Activated naive CD4-positive, alpha-beta T cell treated with anti-CD3 and anti-CD28 coated beads for 36 hours (primary cell): ENCODE measurements around the gene MICAL3. TPM values are rescaled to one million over a fixed set of nuclear protein-coding genes. Genes with fewer than 3 reads are reported as not detected.
"Not testable (repeated sequence)": the region's sequence is repeated elsewhere in the genome, so short reads cannot be mapped to it uniquely, and the experiment has no call there.

ENCODE experiments used
- CTCF ChIA-PET: fragments of 350-600 bp; sonication (Branson Sonifier 250); formaldehyde crosslinking; loops from one replicate; lab custom pipeline; 2021; ENCODE audit warnings: antibody characterized with exemption; lab: Charles Lee
- DNase-seq: peaks from one replicate; pipeline ENCODE4 v3.0.0-alpha.2; 2020
- H3K27ac Mint-ChIP-seq: one replicate; pipeline ENCODE4 v1.8.0; 2021; ENCODE audit warnings: mild to moderate bottlenecking, mixed read lengths
- H3K27me3 Mint-ChIP-seq: one replicate; pipeline ENCODE4 v1.8.0; 2021; ENCODE audit warnings: low read depth, mixed read lengths
- H3K36me3 Mint-ChIP-seq: one replicate; pipeline ENCODE4 v1.8.0; 2021; ENCODE audit warnings: low read depth, mixed read lengths
- H3K4me1 Mint-ChIP-seq: one replicate; pipeline ENCODE4 v1.8.0; 2021; ENCODE audit warnings: low read depth, mixed read lengths
- H3K4me3 Mint-ChIP-seq: one replicate; pipeline ENCODE4 v1.8.0; 2021; ENCODE audit warnings: mild to moderate bottlenecking, moderate library complexity, mixed read lengths
- H3K9me3 Mint-ChIP-seq: one replicate; pipeline ENCODE4 v1.8.0; 2021; ENCODE audit warnings: mixed read lengths
- intact Hi-C: fragments of 100-400 bp; cut with micrococcal nuclease; formaldehyde crosslinking; loops from one replicate; pipeline ENCODE4 v1.15.1; 2023
- total RNA-seq, 2 experiments: library from RNA; stranded (reverse); gene quantifications; one replicate each; pipeline ENCODE4 v1.2.3, GENCODE V29; 2021

The MICAL3 gene
- total RNA-seq, 2 experiments from 2014 or later: 21.0 to 25.8 TPM

- intact Hi-C loops: no loop called here
- CTCF ChIA-PET: interaction anchor here (0.6 kb wide), 1 partner anchor 49 kb away, joined by 5 read pairs; no protein-coding TSS in a partner anchor
- H3K27ac Mint-ChIP-seq: no peak overlapping the region
- H3K27me3 Mint-ChIP-seq: no peaks in the 10 kb centered on the region
- H3K4me3 Mint-ChIP-seq: no peak overlapping the region
- DNase-seq: no peak
- no peaks in the 10 kb centered on the region for H3K4me1 Mint-ChIP-seq
- no peaks in the 10 kb centered on the region for H3K9me3 Mint-ChIP-seq
- no peaks in the 10 kb centered on the region for H3K36me3 Mint-ChIP-seq
Observed at GRCh38 chr22:17942721-17943120, 81.6 kb downstream of the MICAL3 start.

- H3K9me3 Mint-ChIP-seq: no peaks in the 10 kb centered on the region
- CTCF ChIA-PET: interaction anchor here (0.6 to 2.0 kb wide), 2 partner anchors 12 to 112 kb away, joined by 5 read pairs; no protein-coding TSS in a partner anchor
- no peaks in the 10 kb centered on the region for H3K36me3 Mint-ChIP-seq
- intact Hi-C loops: no loop called here
- no peak overlapping the region for H3K4me3 Mint-ChIP-seq
- no peak for DNase-seq
- no peaks in the 10 kb centered on the region for H3K27me3 Mint-ChIP-seq
- H3K4me1 Mint-ChIP-seq: no peaks in the 10 kb centered on the region
- H3K27ac Mint-ChIP-seq: no peak overlapping the region
Observed at GRCh38 chr22:17941471-17942406, 82.6 kb downstream of the MICAL3 start.

- H3K9me3 Mint-ChIP-seq: no peaks in the 10 kb centered on the region
- H3K27ac Mint-ChIP-seq: no peak overlapping the region
Observed at GRCh38 chr22:17939579-17939978, 84.8 kb downstream of the MICAL3 start.

GRCh38 chr22:17939011-17939410 lies 85.3 kb downstream of the MICAL3 start:
- no peak overlapping the region for H3K4me3 Mint-ChIP-seq
- no peak for DNase-seq
- H3K4me1 Mint-ChIP-seq: no peaks in the 10 kb centered on the region
- CTCF ChIA-PET: no interaction called here
- H3K27me3 Mint-ChIP-seq: no peaks in the 10 kb centered on the region
- H3K9me3 Mint-ChIP-seq: no peaks in the 10 kb centered on the region
- intact Hi-C loops: no loop called here
- H3K36me3 Mint-ChIP-seq: no peaks in the 10 kb centered on the region
- no peak overlapping the region for H3K27ac Mint-ChIP-seq

More at GRCh38 chr22:17939579-17939978, 84.8 kb downstream of the MICAL3 start:
- Mint-ChIP-seq H3K27me3 (no peaks in the 10 kb centered on the region), H3K36me3 (no peaks in the 10 kb centered on the region), H3K4me1 (no peaks in the 10 kb centered on the region), H3K4me3 (no peak overlapping the region)
- intact Hi-C loops: no loop called here
- no peak for DNase-seq
- CTCF ChIA-PET: interaction anchor here (2.0 kb wide), 1 partner anchor 110 kb away, joined by 5 read pairs; no protein-coding TSS in a partner anchor

- no peak for DNase-seq
- CTCF ChIA-PET: interaction anchor here (0.7 kb wide), 1 partner anchor 93 kb away, joined by 4 read pairs; no protein-coding TSS in a partner anchor
- no peaks in the 10 kb centered on the region for H3K27me3 Mint-ChIP-seq
- H3K27ac Mint-ChIP-seq: no peak overlapping the region
- H3K4me3 Mint-ChIP-seq: no peak overlapping the region
- intact Hi-C loops: no loop called here
- peaks cover 3% of the 10 kb centered on the region for H3K4me1 Mint-ChIP-seq
- H3K36me3 Mint-ChIP-seq: no peaks in the 10 kb centered on the region
- no peaks in the 10 kb centered on the region for H3K9me3 Mint-ChIP-seq
Observed at GRCh38 chr22:17938484-17938924, 85.9 kb downstream of the MICAL3 start.

GRCh38 chr22:17932457-17932856 lies 91.9 kb downstream of the MICAL3 start:
- DNase-seq, H3K4me1 Mint-ChIP-seq, intact Hi-C loops, CTCF ChIA-PET, H3K27ac Mint-ChIP-seq, H3K36me3 Mint-ChIP-seq, H3K27me3 Mint-ChIP-seq, H3K4me3 Mint-ChIP-seq, H3K9me3 Mint-ChIP-seq: not testable (repeated sequence)

- CTCF ChIA-PET: interaction anchor here (1.0 kb wide), 1 partner anchor 10 kb away, joined by 4 read pairs; no protein-coding TSS in a partner anchor
- Mint-ChIP-seq H3K36me3 (no peaks in the 10 kb centered on the region), H3K4me1 (peaks cover 8% of the 10 kb centered on the region), H3K9me3 (no peaks in the 10 kb centered on the region), H3K27ac (no peak overlapping the region), H3K4me3 (no peak overlapping the region), H3K27me3 (no peaks in the 10 kb centered on the region)
- intact Hi-C loops: no loop called here
- DNase-seq: no peak
Observed at GRCh38 chr22:17931400-17931825, 92.9 kb downstream of the MICAL3 start.

- H3K36me3 Mint-ChIP-seq: no peaks in the 10 kb centered on the region
- no peak overlapping the region for H3K4me3 Mint-ChIP-seq
- no peak for DNase-seq
- peaks cover 8% of the 10 kb centered on the region for H3K4me1 Mint-ChIP-seq
- intact Hi-C loops: no loop called here
- no peaks in the 10 kb centered on the region for H3K27me3 Mint-ChIP-seq
- no peak overlapping the region for H3K27ac Mint-ChIP-seq
- no peaks in the 10 kb centered on the region for H3K9me3 Mint-ChIP-seq
- CTCF ChIA-PET: interaction anchor here (1.0 kb wide), 1 partner anchor 10 kb away, joined by 4 read pairs; no protein-coding TSS in a partner anchor
Observed at GRCh38 chr22:17930455-17931313, 93.7 kb downstream of the MICAL3 start.

GRCh38 chr22:17929909-17930308 lies 94.5 kb downstream of the MICAL3 start:
- Mint-ChIP-seq H3K36me3 (no peaks in the 10 kb centered on the region), H3K27me3 (no peaks in the 10 kb centered on the region), H3K4me3 (no peak overlapping the region), H3K4me1 (peaks cover 8% of the 10 kb centered on the region), H3K27ac (no peak overlapping the region), H3K9me3 (no peaks in the 10 kb centered on the region)
- DNase-seq: no peak
- CTCF ChIA-PET: no interaction called here
- intact Hi-C loops: no loop called here

GRCh38 chr22:17928391-17928790 lies 96.0 kb downstream of the MICAL3 start:
- H3K4me3 Mint-ChIP-seq: no peak overlapping the region
- no peaks in the 10 kb centered on the region for H3K36me3 Mint-ChIP-seq
- CTCF ChIA-PET: no interaction called here
- no peaks in the 10 kb centered on the region for H3K27me3 Mint-ChIP-seq
- no peak overlapping the region for H3K27ac Mint-ChIP-seq
- H3K9me3 Mint-ChIP-seq: no peaks in the 10 kb centered on the region
- peaks cover 5% of the 10 kb centered on the region for H3K4me1 Mint-ChIP-seq
- no peak for DNase-seq
- intact Hi-C loops: no loop called here

- no peaks in the 10 kb centered on the region for H3K4me1 Mint-ChIP-seq
- DNase-seq: no peak
- H3K27me3 Mint-ChIP-seq: no peaks in the 10 kb centered on the region
- intact Hi-C loops: no loop called here
- no peaks in the 10 kb centered on the region for H3K9me3 Mint-ChIP-seq
- no peak overlapping the region for H3K4me3 Mint-ChIP-seq
- H3K36me3 Mint-ChIP-seq: no peaks in the 10 kb centered on the region
- no peak overlapping the region for H3K27ac Mint-ChIP-seq
- CTCF ChIA-PET: no interaction called here
Observed at GRCh38 chr22:17927062-17927461, 97.3 kb downstream of the MICAL3 start.

- Mint-ChIP-seq H3K4me1 (no peaks in the 10 kb centered on the region), H3K27me3 (no peaks in the 10 kb centered on the region), H3K27ac (no peak overlapping the region), H3K4me3 (no peak overlapping the region), H3K9me3 (no peaks in the 10 kb centered on the region), H3K36me3 (no peaks in the 10 kb centered on the region)
- DNase-seq: no peak
- intact Hi-C loops: no loop called here
- CTCF ChIA-PET: no interaction called here
Observed at GRCh38 chr22:17926516-17926915, 97.8 kb downstream of the MICAL3 start.
